ENCODE data around the gene PIK3R6. TPM values are rescaled to one million over a fixed set of nuclear protein-coding genes. Genes with fewer than 3 reads are reported as not detected.

The PIK3R6 gene
- total RNA-seq, 1 experiment from 2014 or later: not detected

DNA sequence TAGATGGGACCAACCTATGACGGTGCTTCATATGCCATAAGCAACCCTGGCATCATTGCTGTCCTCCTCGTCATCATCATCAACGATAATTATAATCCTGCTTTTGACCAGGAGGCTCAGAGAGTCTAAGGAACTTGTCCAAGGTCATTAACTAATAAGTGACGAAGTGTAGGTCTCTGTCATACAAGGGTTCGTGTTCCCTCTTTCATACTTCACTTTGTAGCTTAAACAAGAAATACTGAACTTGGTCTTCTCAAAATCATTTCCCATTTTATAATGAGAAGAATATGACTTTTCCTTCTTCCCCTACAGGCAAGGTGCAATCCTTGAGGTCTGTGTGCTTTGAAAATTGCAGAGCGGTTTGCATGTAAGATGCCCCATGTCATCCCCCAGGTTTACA is 31.2 kb upstream of the PIK3R6 start:
- TF ChIP-seq, protein P1, sequence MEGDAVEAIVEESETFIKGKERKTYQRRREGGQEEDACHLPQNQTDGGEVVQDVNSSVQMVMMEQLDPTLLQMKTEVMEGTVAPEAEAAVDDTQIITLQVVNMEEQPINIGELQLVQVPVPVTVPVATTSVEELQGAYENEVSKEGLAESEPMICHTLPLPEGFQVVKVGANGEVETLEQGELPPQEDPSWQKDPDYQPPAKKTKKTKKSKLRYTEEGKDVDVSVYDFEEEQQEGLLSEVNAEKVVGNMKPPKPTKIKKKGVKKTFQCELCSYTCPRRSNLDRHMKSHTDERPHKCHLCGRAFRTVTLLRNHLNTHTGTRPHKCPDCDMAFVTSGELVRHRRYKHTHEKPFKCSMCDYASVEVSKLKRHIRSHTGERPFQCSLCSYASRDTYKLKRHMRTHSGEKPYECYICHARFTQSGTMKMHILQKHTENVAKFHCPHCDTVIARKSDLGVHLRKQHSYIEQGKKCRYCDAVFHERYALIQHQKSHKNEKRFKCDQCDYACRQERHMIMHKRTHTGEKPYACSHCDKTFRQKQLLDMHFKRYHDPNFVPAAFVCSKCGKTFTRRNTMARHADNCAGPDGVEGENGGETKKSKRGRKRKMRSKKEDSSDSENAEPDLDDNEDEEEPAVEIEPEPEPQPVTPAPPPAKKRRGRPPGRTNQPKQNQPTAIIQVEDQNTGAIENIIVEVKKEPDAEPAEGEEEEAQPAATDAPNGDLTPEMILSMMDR (conservative IDR thresholded peaks at IDR 0.05; ENCODE audit: low read depth, low read length): no peak
- TF ChIP-seq EZH2phosphoT487 (IDR thresholded peaks at IDR 0.05; ENCODE audit: borderline replicate concordance, low read length) (no peak), EZH2 (IDR thresholded peaks at IDR 0.05; ENCODE audit: low read length, unreplicated experiment) (no peak)
- Histone ChIP-seq H3K79me2 (ENCODE audit: low read length) (no peaks in the 10 kb centered on the region), H3K36me3 (ENCODE audit: low read depth, low read length) (no peaks in the 10 kb centered on the region), H3K27me3 (ENCODE audit: low read length) (peaks cover 14% of the 10 kb centered on the region; the same call in 1 of the 2 replicates), H3K4me2 (ENCODE audit: low read length) (no peak overlapping the region), H3F3A (ENCODE audit: low read length, unreplicated experiment) (no peaks in the 10 kb centered on the region), H3K9ac (ENCODE audit: low read length) (no peak overlapping the region), H2AFZ (ENCODE audit: low read length) (no peak overlapping the region), H3K9me3 (ENCODE audit: low read length) (no peaks in the 10 kb centered on the region), H3K9me2 (replicated peaks; ENCODE audit: low read length) (no peaks in the 10 kb centered on the region), H3K4me1 (ENCODE audit: insufficient read depth, low read length) (no peaks in the 10 kb centered on the region), H3K4me3 (ENCODE audit: low read length) (no peak overlapping the region), H4K20me1 (ENCODE audit: low read length) (no peaks in the 10 kb centered on the region), H3K27ac (ENCODE audit: low read length) (no peak overlapping the region)
- DNase-seq (no peak), ATAC-seq (no peak)
- ChIA-PET CTCF (no interaction called here), POLR2A (ENCODE audit: unreplicated experiment) (no interaction called here)
- intact Hi-C loops (cut with micrococcal nuclease): no loop called here
- no TSS peak for BruUV-seq (replicated peaks)

DNA sequence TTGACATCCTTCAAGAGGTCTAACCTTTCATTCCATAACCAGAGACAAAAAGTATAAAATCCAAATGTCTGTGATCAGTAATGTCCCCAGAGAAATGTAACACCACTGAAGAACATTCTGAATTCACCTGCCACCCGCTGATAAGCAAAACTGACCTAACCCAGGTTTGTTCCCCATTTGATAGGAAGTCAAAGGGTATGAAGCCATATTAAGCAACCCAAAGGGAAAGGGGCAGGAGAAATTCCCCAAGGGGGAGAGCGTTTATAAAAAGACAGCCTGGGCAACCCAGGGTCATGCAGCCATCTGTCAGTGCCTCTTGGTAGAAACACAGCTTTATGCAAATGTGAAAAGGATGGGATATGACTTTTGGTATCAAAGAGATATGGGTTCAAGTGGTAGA is 30.7 kb upstream of the PIK3R6 start:
- no TSS peak for BruUV-seq (replicated peaks)
- Histone ChIP-seq H3K9ac (ENCODE audit: low read length) (no peak overlapping the region), H2AFZ (ENCODE audit: low read length) (no peak overlapping the region), H3K4me1 (ENCODE audit: insufficient read depth, low read length) (no peaks in the 10 kb centered on the region), H4K20me1 (ENCODE audit: low read length) (no peaks in the 10 kb centered on the region), H3K36me3 (ENCODE audit: low read depth, low read length) (no peaks in the 10 kb centered on the region), H3K27ac (ENCODE audit: low read length) (no peak overlapping the region), H3K4me3 (ENCODE audit: low read length) (no peak overlapping the region), H3K27me3 (ENCODE audit: low read length) (peaks cover 14% of the 10 kb centered on the region; the same call in 1 of the 2 replicates), H3K4me2 (ENCODE audit: low read length) (no peak overlapping the region), H3K9me3 (ENCODE audit: low read length) (no peaks in the 10 kb centered on the region), H3K79me2 (ENCODE audit: low read length) (no peaks in the 10 kb centered on the region), H3F3A (ENCODE audit: low read length, unreplicated experiment) (no peaks in the 10 kb centered on the region), H3K9me2 (replicated peaks; ENCODE audit: low read length) (no peaks in the 10 kb centered on the region)
- CTCF ChIA-PET: no interaction called here
- DNase-seq (no peak), ATAC-seq (no peak)
- TF ChIP-seq EZH2 (IDR thresholded peaks at IDR 0.05; ENCODE audit: low read length, unreplicated experiment) (no peak), EZH2phosphoT487 (IDR thresholded peaks at IDR 0.05; ENCODE audit: borderline replicate concordance, low read length) (no peak)
- TF ChIP-seq, protein P1 (conservative IDR thresholded peaks at IDR 0.05; ENCODE audit: low read depth, low read length): no peak
- POLR2A ChIA-PET (ENCODE audit: unreplicated experiment): no interaction called here
- intact Hi-C loops (cut with micrococcal nuclease): no loop called here

DNA sequence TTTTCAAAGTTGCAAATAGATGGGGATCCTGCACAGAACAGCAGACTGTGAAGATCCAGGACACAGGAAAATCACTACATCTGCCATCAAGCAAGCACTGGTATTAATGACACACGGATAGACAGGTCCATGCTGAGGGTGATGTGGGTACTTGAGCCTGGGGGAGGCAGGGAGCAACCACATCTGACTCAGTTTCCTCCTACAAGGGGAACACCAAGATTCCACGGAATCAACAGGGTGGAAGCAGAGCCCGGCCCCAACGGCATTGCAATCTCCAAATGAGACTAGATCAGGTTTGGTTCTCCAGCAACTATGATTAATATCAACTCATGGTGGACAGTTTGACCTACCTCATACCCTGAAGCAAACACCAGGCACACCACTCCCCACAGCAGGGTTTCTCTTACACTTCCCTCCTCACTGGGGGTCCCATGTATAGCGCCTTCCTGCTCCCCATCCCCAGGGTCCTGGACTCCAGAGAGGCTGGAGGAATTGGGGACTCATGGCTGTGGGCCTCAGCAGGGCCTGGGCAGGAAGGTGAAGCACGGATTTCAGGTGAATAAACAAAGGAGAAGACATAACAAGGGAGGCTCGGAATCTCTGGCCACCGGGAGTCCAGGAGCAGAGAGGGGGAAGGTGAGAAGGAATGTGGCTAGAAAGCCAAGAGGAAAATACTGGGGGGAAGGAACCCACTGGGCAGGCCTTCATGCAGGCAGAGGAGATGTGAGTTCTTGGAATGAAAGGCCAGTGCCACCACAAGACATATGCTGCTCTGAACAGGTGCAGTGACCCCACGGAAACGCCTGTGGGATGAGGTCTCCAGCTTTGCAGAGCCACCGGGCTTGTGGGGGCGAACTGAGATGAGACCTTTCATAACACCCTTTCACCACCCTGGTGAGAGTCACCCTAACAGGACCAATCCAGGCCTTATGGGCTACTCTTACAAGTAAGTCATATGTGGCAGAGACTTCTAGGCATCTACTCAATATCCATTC is 29.5 kb upstream of the PIK3R6 start:
- CTCF ChIA-PET: no interaction called here
- BruUV-seq (replicated peaks): no TSS peak
- no peaks in the 10 kb centered on the region for H3K79me2 ChIP-seq (ENCODE audit: low read length)

More for the DNA sequence above, 29.5 kb upstream of the PIK3R6 start:
- no peak for ATAC-seq
- H3K4me3 ChIP-seq (ENCODE audit: low read length): no peak overlapping the region
- no peak overlapping the region for H3K27ac ChIP-seq (ENCODE audit: low read length)
- no peak overlapping the region for H2AFZ ChIP-seq (ENCODE audit: low read length)
- POLR2A ChIA-PET (ENCODE audit: unreplicated experiment): no interaction called here
- H3K4me2 ChIP-seq (ENCODE audit: low read length): no peak overlapping the region
- H4K20me1 ChIP-seq (ENCODE audit: low read length): no peaks in the 10 kb centered on the region
- no peak overlapping the region for H3K9ac ChIP-seq (ENCODE audit: low read length)
- no peaks in the 10 kb centered on the region for H3F3A ChIP-seq (ENCODE audit: low read length, unreplicated experiment)
- TF ChIP-seq EZH2phosphoT487 (IDR thresholded peaks at IDR 0.05; ENCODE audit: borderline replicate concordance, low read length) (no peak), EZH2 (IDR thresholded peaks at IDR 0.05; ENCODE audit: low read length, unreplicated experiment) (no peak)
- TF ChIP-seq, protein P1 (conservative IDR thresholded peaks at IDR 0.05; ENCODE audit: low read depth, low read length): no peak
- peaks cover 14% of the 10 kb centered on the region; the same call in 1 of the 2 replicates for H3K27me3 ChIP-seq (ENCODE audit: low read length)
- no peaks in the 10 kb centered on the region for H3K9me3 ChIP-seq (ENCODE audit: low read length)
- no peaks in the 10 kb centered on the region for H3K4me1 ChIP-seq (ENCODE audit: insufficient read depth, low read length)
- no peaks in the 10 kb centered on the region for H3K9me2 ChIP-seq (replicated peaks; ENCODE audit: low read length)
- DNase-seq: no peak
- intact Hi-C loops (cut with micrococcal nuclease): no loop called here
- no peaks in the 10 kb centered on the region for H3K36me3 ChIP-seq (ENCODE audit: low read depth, low read length)

All from PC-3 (cell line).